GM18498 (cell line): ENCODE measurements around the gene FAM72A.
"Not testable (repeated sequence)": the region's sequence is repeated elsewhere in the genome, so short reads cannot be mapped to it uniquely, and the experiment has no call there.

Source experiments
- ATAC-seq: cut with Tn5 transposase; IDR thresholded peaks from one replicate; pipeline ENCODE4 v1.9.1; 2021; ENCODE audit warnings: mild to moderate bottlenecking, moderate library complexity; ENCODE audit not compliant: unreplicated experiment

The FAM72A gene

DNA sequence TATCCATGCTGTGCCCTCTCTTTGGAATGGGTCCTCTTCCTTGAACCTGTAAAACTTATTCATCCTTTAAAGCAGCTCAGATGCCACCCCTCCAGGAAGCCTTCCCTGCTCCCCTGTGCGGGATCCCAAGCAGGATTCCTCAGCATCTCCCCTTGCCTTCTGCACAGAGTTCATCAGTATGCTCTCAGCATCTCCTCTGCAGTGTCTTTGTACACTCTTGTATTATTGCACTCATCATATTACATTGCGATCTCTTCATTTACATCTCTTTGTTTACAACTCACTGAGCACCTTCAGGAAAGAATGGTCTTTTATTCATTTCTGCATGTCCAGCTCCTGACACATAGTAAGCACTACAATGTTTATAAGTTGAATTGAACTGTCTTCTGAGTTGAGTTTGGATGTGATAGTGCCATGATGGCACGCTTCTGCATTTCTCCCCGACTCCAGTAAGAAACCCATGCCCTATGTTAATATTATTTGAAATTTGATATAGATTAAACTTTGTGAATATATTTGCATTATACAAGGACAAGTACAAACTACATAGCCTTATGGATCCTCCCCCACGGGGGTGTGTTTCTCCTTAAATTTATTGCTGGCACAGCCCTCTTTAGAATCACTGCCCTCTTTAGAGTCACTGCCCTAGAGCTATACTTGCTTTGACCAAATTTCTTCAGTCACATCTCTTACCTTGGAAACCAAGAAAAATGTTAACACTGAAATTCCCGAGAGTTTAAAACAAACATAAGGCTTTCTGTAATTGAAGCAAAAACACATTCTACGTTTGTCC, 13.2 kb upstream of the FAM72A start:
- not testable (repeated sequence) for ATAC-seq

DNA sequence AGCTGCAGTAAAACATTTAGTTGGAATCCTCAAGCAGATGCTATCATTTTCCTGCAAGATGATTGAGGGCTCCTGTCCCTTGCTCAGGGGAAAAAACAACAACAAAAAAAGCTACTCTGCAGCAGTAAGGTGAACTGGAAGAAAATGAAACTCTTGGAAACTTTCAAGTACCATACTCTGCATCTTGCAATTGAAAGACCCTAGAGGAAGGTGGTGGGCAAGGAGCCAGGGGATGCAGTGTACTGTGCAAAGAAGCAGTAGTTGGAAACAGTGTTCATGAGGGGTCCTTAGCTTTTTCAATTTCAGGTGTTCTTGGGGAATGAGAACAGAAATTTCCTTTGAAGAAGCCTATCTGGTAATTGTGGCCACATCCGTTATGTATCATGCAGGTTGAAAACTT, 8.2 kb upstream of the FAM72A start:
- ATAC-seq = not testable (repeated sequence)

DNA sequence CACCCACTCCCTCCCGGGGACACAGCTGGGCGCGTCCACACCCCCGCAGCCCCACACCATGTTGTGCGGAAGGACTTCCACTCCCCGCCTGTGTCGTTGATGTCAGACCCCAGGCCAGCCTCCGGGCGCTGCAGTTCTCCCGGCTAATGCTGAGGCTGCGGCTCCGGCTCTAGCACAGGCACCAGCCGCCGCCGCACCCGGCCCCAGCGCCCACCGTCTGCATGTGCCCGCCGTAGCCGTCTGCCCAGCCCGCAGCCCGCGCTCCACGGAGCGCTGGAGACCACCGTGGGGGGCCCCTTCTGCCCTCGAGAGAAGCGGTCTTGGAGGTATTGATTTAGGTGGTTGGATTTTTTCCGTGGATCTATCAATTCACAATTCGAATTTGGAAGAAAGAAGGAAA, 2.9 kb upstream of the FAM72A start:
- ATAC-seq = not testable (repeated sequence)

DNA sequence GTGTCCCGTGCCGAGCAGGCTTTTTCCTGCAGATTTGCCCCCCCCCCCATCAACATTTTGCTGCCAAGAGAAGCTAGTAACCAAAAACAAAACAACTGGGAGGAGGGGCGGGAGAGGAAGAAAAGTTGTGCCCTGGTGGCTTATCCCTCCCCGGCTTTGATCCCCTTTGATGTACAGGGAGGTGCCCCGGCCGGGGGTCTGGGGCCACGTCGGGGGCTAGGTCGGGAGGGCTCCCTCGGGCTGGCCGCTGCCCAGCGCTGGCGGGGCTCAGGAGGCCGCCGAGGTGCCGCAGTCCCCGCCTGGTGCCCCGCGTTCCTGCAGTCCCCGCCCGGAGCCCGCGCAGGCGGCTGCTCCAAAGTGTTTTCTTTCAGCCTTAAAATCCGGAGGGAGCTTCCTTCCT, 2.2 kb upstream of the FAM72A start:
- not testable (repeated sequence) for ATAC-seq

DNA sequence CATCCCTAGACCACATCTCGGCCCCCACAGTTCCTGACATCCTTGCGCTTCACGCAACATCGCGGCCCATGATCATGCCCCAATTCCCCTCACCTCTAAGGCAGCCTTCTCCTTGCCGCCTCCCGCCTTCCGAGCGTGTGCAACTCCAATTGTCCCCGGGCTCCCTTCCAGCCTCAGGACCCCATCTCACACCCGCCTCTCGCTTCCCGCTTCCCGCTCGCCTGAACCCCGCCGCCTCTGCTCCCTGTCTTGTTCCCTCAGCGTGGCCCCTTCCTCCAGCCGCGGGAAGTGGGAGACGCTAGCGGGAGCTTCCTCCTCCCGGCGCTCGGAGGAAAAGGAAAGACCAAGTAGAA, 1.5 kb upstream of the FAM72A start:
- ATAC-seq = not testable (repeated sequence)

DNA sequence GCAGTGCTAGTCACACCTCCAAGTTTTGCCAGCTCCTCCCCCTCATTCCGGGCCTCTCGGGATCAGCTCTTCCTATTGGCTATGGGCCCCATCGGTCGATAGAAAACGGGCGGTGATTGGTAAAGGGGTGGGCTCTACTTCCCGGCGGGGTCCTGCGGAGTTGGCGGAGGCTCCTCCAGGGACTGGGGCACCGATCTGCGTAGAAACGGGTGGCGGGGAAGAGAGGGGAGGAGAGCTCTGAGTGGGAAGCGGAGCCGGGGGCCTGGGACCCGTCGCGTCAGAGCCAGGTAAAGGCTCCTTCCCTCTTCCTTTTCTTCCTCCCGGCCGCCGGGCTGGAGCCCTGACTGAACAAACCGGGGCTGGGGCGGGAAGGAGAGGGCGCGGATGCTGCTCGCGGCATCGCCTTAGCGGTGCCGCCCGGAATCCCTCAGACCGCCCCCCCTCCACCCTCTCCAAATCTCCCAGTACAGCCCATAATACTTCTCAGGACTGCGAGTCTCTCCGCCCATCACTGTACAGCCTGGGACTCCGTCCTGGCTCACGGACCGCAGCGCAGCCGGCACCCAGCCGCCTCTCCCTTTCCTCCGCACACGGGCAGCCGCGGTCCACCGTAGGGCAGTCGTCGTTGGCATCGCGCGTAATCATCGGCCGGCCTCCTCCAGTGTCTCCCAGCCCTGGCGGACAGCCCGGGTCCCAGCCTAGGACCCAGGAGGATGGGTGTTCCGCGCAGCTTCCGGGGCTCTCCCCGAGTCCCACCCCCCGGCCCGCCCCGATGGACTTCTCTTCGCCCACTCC, 922 bp upstream of the FAM72A start, which contains the start of gene SRGAP2:
Gene SRGAP2 (plus strand): TSS at position 178 of the 795 bp plus-strand sequence. CDS start 2,430 bp downstream, outside the sequence.
- peak; percentile 9 for ATAC-seq

DNA sequence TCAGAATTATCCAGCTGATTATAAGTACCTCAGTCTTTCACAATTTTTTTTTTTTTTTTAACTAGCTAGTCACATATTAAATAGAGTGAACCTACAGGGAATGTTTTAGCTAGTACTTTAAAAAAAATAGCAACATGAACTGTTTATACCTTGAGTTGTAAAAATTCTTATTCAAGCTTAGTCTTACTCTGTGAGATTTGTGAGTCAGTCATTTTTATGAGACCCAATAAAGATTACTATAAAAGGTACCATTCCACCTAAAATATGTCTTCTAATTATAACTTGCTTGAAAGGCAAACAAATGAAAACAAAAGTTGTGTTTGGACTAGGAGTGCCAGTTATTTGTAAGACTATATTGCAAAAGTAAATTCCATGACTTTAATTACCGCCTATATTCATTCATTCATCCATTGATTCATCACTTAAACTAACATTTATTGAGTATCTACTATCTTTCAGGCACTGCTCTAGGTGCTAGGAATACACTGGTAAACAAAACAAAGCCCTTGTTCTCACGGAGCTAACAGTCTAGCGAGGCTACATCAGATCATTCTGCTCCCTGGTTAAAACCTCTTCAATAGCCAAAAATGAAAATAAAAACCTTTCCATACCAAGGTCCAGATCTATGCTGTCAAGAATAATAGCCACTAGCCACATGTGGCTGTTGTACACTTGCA, 5.8 kb downstream of the FAM72A start:
- ATAC-seq = not testable (repeated sequence)

DNA sequence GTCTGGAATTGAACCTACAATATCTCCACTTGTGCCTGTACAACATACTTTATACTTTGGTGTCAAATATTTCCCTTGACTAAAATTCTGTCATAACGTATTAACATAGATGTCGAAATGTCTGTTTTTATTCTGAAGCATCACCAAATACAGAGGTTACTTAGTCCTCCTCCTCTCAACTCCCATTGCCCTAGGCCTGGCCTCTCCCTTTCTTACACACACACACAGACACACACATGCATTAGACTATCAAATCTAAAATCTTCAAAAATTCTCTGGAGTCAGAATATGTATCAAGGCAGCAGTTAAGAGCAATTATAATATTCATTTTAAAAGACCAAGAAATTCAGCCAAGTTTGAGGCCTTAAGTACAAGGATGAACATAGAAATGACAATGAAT, 7.5 kb downstream of the FAM72A start:
- ATAC-seq = not testable (repeated sequence)

DNA sequence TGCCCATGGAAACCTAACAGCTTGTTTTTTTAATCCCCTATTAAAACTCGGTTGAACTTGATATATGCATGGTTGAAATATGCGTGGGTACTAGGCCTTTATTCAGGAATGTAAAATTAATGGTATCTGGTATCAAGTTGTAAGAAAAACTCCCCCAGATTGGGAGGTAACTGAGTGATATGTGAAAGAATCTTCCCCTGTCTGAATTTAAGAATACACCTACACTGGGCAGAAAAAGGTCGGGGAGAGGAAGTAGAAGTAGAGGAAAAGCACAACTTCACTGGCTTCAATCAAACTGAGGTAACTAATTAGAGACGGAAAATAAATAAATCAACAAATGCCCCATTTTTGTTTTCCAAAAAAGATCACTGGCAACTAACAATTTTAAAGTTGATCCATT, 15.8 kb downstream of the FAM72A start:
- not testable (repeated sequence) for ATAC-seq

DNA sequence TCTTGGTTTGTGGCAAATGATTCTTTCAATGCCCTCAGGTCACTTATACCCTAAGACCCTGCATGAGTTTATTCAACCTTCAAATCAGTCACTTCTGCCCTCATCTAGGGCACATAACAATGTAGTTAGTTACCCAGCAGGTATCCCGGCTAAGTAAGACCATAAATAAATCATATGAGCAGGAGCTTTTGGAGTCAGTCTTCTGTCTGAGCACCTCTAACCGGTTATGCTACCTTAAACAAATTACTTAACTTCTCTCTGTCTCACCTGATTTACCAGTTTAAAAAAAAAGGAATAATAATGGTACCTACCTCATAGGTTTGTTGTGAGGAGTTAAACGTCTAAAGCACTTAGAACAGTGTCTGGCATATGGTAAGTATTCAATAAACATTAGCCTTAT, 16.9 kb downstream of the FAM72A start:
- not testable (repeated sequence) for ATAC-seq

DNA sequence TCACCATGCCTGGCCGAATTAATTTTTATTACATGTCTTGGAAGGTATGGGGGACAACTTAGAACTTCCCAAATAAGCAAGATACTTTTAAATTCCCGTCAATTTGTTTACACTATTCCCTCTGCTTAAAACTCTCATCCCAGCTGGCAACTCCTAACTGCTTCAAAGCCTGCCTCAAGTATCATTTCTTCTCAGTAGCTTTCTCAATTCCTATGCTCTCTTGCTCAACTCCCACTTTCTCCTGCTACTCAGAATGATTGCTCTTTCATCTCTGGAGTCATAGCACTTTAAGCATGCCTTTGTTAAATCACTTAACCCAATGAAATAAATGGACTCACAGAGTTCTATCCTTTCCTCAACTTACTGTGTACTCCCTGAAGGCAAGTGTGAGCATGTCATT, 18.9 kb downstream of the FAM72A start:
- ATAC-seq = not testable (repeated sequence)

DNA sequence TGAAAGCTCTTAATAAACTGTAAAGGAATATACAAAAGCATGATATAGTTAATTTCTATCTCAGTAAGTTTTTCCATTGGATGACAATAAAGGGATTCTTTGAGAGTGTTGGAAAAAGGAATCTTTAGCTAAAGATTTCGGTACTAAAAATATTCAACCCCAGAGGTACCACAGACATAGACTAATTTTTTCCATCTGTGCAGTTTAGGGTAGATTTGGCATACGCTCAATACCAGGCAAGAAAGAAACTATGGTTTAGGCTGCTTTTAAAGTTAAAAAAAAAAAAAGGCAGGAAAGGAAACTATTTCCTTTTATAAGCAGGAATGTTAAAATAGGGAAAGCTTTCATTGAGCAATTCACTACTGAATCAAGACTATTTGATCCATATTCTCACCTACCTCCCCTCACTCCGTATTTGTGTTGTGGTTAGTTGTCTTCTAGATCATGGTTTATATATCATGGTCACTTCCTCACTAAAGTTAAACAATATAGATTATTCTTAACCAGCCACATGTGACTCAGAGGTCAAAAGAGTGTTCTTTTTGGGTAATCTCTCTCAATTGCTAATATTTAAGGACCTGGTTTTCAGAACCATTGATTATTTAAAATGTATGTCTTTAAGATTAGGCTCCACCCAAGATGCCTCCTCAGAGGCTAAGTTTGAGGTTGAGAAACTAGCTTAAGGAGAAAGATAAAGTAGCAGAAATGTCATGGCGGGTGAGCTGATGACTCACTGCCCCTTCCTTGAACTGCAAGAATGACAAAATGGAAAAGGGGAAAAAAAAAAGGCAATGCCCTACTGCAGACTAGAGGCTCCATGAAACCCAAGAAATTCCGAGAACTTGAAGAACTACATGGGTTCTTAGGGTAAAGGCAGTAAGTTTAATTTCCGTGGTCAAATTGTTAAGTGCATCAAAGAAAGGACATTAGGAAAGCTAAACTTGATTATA, 20.0 kb downstream of the FAM72A start:
- not testable (repeated sequence) for ATAC-seq

DNA sequence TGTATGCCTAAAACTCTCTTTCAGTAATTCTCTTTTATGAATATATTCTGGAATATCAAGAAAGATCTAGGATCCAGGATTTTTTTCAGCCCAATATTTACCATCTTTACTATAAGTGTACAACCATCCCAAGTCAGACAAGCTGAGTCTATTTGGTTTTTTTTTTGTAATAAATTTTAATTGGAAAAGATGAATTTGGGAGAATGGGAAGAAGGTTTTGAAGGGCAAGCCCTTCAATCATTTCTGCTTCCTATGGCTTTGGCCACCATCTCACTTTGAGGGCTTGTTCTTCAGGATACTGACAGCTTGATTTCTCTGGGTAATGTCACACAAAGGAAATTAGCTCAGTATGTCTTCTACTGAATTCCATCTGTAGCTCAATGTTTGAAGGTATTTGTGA, 23.0 kb downstream of the FAM72A start:
- ATAC-seq = not testable (repeated sequence)

DNA sequence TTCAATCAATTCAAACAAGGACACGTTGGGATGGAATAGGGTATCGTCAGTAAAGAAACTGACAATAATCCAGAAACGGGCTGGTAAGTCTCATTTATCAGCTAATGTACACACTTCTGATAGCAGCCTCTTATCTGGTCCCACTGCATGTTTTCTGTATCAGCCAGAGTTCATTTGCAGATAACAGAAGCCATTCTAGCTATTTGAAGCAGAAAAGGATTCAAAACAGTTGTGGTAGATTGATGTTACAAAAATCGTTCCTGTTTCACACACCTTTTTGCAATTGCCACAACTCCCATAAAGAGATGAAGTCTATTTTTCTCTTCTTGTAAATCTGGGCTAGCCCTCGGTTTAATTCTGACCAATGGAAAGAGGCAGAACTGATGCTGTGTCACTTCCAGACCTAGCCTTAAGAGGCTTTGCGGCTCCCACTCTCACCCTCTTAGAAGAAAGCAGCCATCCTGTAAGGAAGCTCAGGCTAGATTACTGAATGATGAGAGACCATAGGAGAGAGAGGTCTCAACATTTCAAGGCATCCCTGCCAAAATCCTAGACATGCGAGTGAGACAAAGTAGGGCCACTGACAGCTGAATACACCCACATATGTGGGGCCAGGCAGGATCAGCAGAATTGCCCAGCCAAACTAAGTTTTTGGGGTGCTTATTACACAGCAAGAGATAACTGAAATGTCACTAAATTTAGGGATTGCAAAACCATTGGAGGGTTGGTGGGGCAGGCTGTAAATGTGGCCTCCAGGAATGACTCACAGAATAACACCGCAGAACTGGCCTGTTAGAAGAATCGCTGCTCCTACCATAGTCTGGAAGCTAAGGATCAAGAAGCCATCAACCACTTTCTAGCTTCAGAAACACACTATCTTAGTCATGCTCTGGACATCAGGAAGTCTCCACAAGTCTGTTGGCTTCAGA, 24.3 kb downstream of the FAM72A start:
- not testable (repeated sequence) for ATAC-seq

DNA sequence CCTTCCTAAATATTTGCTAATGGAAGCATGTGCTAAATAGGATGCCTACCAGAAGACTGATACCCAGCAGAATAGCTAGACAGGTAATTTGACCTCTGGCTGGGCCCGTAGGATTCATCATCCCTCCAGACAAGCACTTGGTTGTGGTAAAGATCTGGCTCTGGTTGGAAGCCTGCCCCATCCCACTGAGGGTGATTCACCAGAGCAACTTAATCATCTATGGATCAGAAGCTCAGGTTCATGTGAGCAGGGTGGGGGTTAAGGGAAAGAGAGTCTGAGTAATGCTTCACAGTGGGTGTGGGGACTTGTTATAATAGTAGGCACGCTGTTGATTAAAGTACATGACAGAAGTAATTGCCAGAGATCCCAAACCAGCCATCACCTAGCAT, 26.5 kb downstream of the FAM72A start:
- ATAC-seq = not testable (repeated sequence)

DNA sequence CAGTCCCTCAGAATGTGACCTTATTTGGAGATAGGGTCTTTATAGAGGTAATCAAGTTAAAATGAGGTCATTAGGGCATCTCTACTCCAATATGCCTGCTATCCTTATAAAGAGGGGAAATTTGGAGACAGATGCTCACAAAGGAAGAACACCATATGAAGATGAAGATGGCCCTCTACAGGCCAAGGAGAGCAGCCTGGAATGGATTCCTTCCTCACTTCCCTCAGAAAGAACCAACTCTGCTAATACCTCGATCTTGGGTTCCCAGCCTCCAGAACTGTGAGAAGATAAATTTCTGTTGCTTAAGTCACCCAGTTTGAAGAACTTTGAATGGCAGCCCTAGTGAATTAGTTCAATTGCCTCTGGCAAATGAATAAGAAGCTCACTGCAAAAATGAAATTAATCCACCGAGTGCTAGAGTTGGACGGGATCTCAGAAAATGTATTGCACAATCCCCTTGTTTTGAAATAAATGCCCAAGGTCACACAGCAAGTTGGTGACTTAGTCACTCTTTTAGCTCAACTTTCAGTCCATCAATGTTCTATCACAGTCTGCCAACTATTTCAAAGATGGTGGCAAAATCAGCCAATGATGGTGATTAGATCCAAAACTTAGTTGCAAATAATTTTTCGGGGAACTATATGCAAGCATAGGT, 27.1 kb downstream of the FAM72A start:
- ATAC-seq = not testable (repeated sequence)

DNA sequence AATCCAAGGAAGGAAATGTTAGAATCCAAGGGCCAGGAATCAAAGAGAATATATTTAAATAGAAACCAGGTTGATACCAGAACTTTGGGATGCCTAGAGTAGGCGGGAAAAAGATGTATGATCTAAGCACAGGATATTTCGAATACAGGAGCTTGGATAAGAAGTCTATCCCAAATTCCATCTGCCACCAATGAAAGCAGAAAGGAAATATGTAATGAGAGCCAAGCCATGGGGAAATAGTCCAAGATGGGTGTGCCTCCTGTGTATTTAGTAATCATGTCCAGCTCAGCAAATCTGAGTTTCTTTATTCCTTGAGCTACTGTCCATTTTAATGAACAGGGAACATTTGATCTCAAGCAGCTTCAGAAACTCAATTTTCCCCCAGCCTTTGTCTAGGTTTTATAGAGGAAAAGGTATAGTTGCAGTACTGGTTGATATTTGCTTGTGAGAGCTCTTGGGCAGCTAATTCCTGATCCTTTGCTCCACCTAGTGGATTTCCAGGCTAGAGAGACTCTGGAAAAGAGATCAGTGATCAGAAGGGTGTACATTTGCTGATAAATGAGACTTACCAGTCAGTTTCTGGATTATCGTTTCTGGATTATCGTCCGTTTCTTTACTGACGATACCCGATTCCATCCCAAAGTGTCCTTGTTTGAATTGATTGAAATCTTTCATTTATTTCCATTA, 28.3 kb downstream of the FAM72A start:
- not testable (repeated sequence) for ATAC-seq

DNA sequence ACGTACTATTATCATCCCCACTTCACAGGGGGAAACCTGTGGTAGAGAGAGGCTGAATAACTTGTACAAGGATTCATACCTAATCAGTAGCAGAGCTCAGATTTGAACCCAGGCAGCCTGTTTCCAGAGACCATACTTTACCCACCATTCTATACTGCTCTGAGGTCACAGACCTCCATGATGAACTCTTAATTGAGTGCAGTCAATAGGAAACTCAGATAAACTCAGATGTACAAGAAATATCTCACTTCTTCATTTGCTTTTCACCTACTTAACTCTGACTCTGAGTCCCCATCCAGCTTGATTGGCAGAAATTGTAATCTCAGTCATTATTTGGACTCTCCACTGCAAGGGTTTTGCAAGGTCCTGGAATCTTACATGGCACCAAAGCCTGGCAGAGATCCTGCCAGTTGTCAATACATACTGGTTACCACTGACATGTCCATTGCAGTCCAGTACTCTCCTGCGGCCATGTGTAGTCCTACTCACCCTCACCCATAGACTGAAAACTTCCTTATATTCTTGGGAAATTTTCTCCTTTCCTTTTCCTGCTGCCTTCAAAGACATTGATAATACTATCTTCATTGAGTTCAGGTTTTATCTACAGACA, 29.4 kb downstream of the FAM72A start:
- ATAC-seq = not testable (repeated sequence)
